GM18498 (cell line): ENCODE measurements around the gene TSPAN7.

Source experiments
- ATAC-seq: cut with Tn5 transposase; IDR thresholded peaks from one replicate; pipeline ENCODE4 v1.9.1; 2021; ENCODE audit warnings: mild to moderate bottlenecking, moderate library complexity; ENCODE audit not compliant: unreplicated experiment

TSPAN7 gene

GRCh38 chrX:38561126-38561868, at the start of gene TSPAN7:
Gene TSPAN7 (plus strand): TSS chrX:38561542. CDS start chrX:38561547, 5 bp downstream.
- ATAC-seq, result peak; percentile 86

GRCh38 chrX:38513112-38513742, 48.1 kb upstream of the TSPAN7 start:
- no peak for ATAC-seq

GRCh38 chrX:38514016-38514854, 47.1 kb upstream of the TSPAN7 start:
- no peak for ATAC-seq

GRCh38 chrX:38515291-38515690, 46.1 kb upstream of the TSPAN7 start:
- no peak for ATAC-seq

- ATAC-seq, result no peak
These were observed 45.1 kb upstream of the TSPAN7 start for GRCh38 chrX:38516196-38516774.

- no peak for ATAC-seq
These were observed 41.7 kb upstream of the TSPAN7 start for GRCh38 chrX:38519651-38520050.

- ATAC-seq, result no peak
These were observed 23.2 kb upstream of the TSPAN7 start for GRCh38 chrX:38538134-38538533.

GRCh38 chrX:38539748-38540147, 21.6 kb upstream of the TSPAN7 start:
- ATAC-seq, result no peak

GRCh38 chrX:38548508-38548907, 12.8 kb upstream of the TSPAN7 start:
- no peak for ATAC-seq

GRCh38 chrX:38552721-38553120, 8.6 kb upstream of the TSPAN7 start:
- ATAC-seq, result no peak

- no peak for ATAC-seq
These were observed 2.7 kb upstream of the TSPAN7 start for GRCh38 chrX:38558686-38559085.

- ATAC-seq, result no peak
These were observed 591 bp upstream of the TSPAN7 start for GRCh38 chrX:38560776-38561125.

- ATAC-seq, result peak; percentile 10
These were observed 793 bp downstream of the TSPAN7 start for GRCh38 chrX:38561951-38562719.

- ATAC-seq, result no peak
These were observed 1.7 kb downstream of the TSPAN7 start for GRCh38 chrX:38563030-38563429.

- no peak for ATAC-seq
These were observed 9.1 kb downstream of the TSPAN7 start for GRCh38 chrX:38570396-38570795.

- no peak for ATAC-seq
These were observed 9.7 kb downstream of the TSPAN7 start for GRCh38 chrX:38571058-38571457.

- ATAC-seq, result no peak
These were observed 13.5 kb downstream of the TSPAN7 start for GRCh38 chrX:38574858-38575257.

- ATAC-seq, result no peak
These were observed 14.5 kb downstream of the TSPAN7 start for GRCh38 chrX:38575888-38576287.

GRCh38 chrX:38577738-38578137, 16.4 kb downstream of the TSPAN7 start:
- ATAC-seq, result no peak

- ATAC-seq, result no peak
These were observed 16.8 kb downstream of the TSPAN7 start for GRCh38 chrX:38578167-38578566.

- no peak for ATAC-seq
These were observed 21.8 kb downstream of the TSPAN7 start for GRCh38 chrX:38583181-38583580.
